Stimulated activated CD8-positive, alpha-beta memory T cell treated with anti-CD3 and anti-CD28 coated beads, Interleukin-15, amount 100 ng/mL, for 1 hour (primary cell): ENCODE data around the gene STAG3.
"Not testable (repeated sequence)": the region's sequence is repeated elsewhere in the genome, so short reads cannot be mapped to it uniquely, and the experiment has no call there.

ENCODE experiments used
- DNase-seq: peaks from one replicate; pipeline ENCODE4 v3.0.0-alpha.2; 2020; ENCODE audit warnings: low read depth

The STAG3 gene

GRCh38 chr7:100257017-100257416 lies 79.3 kb downstream of the STAG3 start:
- DNase-seq: no peak

DNA sequence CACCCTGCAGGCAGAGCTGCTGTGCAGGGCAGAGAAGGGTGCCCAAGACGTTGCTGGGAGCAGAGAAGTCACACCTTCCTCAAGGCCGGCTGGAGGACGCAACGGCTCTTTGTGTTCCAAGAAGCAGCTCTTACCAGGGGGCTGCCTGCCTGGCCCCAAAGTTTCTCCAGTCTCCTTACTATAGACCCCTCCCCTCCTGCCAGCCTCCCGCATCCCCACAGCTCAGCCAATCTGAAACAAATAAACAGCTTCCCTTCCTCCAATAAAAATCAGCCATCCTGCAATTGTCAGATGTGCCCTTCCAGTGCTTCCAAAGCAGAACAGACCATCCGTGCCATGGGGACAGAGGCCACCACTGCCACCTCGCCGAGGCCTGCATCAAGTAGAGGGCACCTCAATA lies 82.3 kb downstream of the STAG3 start:
- DNase-seq: not testable (repeated sequence)

- not testable (repeated sequence) for DNase-seq
Observed at GRCh38 chr7:100262896-100263295, 85.2 kb downstream of the STAG3 start.
